ENCODE results near the gene RORB.

Gene RORB

GRCh38 chr9:74643303-74643923 is 146.3 kb downstream of the RORB start:
- no peak for TF ChIP-seq CTCF (IDR thresholded peaks at IDR 0.05; ENCODE audit: low read depth, low read length, missing control alignments)
- no peaks in the 10 kb centered on the region for H3K27me3 ChIP-seq (replicated peaks)
- in situ Hi-C loops (cut with HindIII; ENCODE audit: low pct_ligation_motif_present, low sequenced_read_pairs), result no loop called here
- no peak overlapping the region for H3K4me3 ChIP-seq (ENCODE audit: low read depth, low read length)
- DNase-seq, result no peak
- H3K36me3 ChIP-seq (replicated peaks), result no peaks in the 10 kb centered on the region
- no peak overlapping the region for H3K27ac ChIP-seq

- no peak for DNase-seq
- Histone ChIP-seq H3K27ac (no peak overlapping the region), H3K4me3 (ENCODE audit: low read depth, low read length) (no peak overlapping the region), H3K27me3 (replicated peaks) (no peaks in the 10 kb centered on the region), H3K36me3 (replicated peaks) (no peaks in the 10 kb centered on the region)
- in situ Hi-C loops (cut with HindIII; ENCODE audit: low pct_ligation_motif_present, low sequenced_read_pairs), result no loop called here
- no peak for TF ChIP-seq CTCF (IDR thresholded peaks at IDR 0.05; ENCODE audit: low read depth, low read length, missing control alignments)
Measured at GRCh38 chr9:74644023-74644422, 146.9 kb downstream of the RORB start.

GRCh38 chr9:74645007-74645639 is 148.0 kb downstream of the RORB start:
- DNase-seq, result no peak
- Histone ChIP-seq H3K27me3 (replicated peaks) (no peaks in the 10 kb centered on the region), H3K27ac (no peak overlapping the region), H3K36me3 (replicated peaks) (no peaks in the 10 kb centered on the region), H3K4me3 (ENCODE audit: low read depth, low read length) (no peak overlapping the region)
- TF ChIP-seq CTCF (IDR thresholded peaks at IDR 0.05; ENCODE audit: low read depth, low read length, missing control alignments), result peak; percentile 64
- in situ Hi-C loops (cut with HindIII; ENCODE audit: low pct_ligation_motif_present, low sequenced_read_pairs), result no loop called here

- in situ Hi-C loops (cut with HindIII; ENCODE audit: low pct_ligation_motif_present, low sequenced_read_pairs), result no loop called here
- no peaks in the 10 kb centered on the region for H3K36me3 ChIP-seq (replicated peaks)
- DNase-seq, result no peak
Measured at GRCh38 chr9:74653410-74654080, 156.4 kb downstream of the RORB start.

GRCh38 chr9:74662674-74663073 is 165.5 kb downstream of the RORB start:
- no peak overlapping the region for H3K4me3 ChIP-seq (ENCODE audit: low read depth, low read length)
- no peaks in the 10 kb centered on the region for H3K27me3 ChIP-seq (replicated peaks)
- in situ Hi-C loops (cut with HindIII; ENCODE audit: low pct_ligation_motif_present, low sequenced_read_pairs), result no loop called here
- TF ChIP-seq CTCF (IDR thresholded peaks at IDR 0.05; ENCODE audit: low read depth, low read length, missing control alignments), result no peak
- H3K27ac ChIP-seq, result no peak overlapping the region
- DNase-seq, result no peak
- no peaks in the 10 kb centered on the region for H3K36me3 ChIP-seq (replicated peaks)

More at GRCh38 chr9:74653410-74654080, 156.4 kb downstream of the RORB start:
- H3K27me3 ChIP-seq (replicated peaks), result no peaks in the 10 kb centered on the region
- no peak overlapping the region for H3K4me3 ChIP-seq (ENCODE audit: low read depth, low read length)
- TF ChIP-seq CTCF (IDR thresholded peaks at IDR 0.05; ENCODE audit: low read depth, low read length, missing control alignments), result no peak
- H3K27ac ChIP-seq, result no peak overlapping the region

Data from brain microvascular endothelial cell (primary cell).